HG03558 (cell line): Measurements from ENCODE around the gene COPRS.
"Not testable (repeated sequence)": the region's sequence is repeated elsewhere in the genome, so short reads cannot be mapped to it uniquely, and the experiment has no call there.

Source experiments
- ATAC-seq: cut with Tn5 transposase; IDR thresholded peaks from one replicate; pipeline ENCODE4 v1.9.1; 2021; ENCODE audit warnings: moderate number of reproducible peaks; ENCODE audit not compliant: unreplicated experiment; ENCODE audit errors: extremely low read depth

Gene COPRS

GRCh38 chr17:31815212-31815730 is 43.8 kb downstream of the COPRS start:
- no peak for ATAC-seq

DNA sequence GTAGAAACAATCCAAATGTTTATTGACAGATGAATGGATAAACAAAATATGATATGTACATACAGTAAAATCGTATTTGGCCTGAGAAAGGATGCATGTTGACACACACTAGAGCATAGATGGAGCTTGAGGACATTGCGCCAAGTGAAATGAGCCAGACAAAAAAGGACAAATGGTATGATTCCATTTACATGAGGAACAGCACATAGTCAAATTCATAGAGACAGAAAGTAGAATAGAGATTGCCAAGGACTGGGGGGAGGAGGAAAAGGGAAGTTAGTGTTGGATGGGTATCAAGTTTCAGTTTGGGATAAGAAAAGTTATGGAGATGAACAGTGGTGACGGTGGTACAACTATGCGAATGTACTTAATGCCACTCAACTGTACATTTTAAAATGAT is 47.9 kb downstream of the COPRS start:
- ATAC-seq, result no peak

- not testable (repeated sequence) for ATAC-seq
Measured at GRCh38 chr17:31809876-31810275, 49.2 kb downstream of the COPRS start.

GRCh38 chr17:31808521-31809050 is 50.5 kb downstream of the COPRS start:
- ATAC-seq, result no peak

DNA sequence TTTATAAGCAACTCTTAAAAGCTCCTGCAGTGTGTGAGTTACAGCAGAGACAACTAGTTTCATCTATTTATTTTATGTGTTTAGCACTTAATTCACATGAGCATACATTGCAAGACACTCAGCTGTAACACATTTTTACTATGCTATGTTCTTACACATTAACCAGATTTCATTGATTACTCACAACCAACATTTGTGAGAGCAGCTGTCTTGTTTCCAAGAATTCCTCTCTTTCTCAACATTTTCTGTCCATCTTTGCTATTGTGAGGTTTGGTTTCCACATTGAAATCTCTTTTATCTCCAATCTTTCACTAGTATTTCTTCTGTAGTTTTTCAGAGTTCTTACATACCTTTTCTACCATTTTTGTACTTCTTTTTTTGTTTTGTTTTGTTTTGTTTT is 51.2 kb downstream of the COPRS start:
- ATAC-seq, result no peak

DNA sequence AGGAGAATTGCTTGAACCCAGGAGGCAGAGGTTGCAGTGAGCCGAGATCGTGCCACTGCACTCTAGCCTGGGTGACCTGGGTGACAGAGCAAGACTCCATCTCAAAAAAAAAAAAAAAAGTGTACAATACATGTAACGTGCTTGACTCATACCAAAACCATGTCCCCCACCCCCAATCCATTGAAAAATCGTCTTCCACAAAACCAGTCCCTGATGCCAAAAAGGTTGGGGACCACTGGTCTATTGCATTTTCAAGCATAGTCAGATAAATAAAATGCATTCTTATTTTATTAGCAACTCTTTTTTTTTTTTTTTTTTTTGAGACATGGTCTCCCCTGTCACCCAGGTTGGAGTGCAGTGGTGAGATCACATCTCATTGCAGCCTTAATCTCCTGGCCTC is 52.1 kb downstream of the COPRS start:
- ATAC-seq, result no peak

DNA sequence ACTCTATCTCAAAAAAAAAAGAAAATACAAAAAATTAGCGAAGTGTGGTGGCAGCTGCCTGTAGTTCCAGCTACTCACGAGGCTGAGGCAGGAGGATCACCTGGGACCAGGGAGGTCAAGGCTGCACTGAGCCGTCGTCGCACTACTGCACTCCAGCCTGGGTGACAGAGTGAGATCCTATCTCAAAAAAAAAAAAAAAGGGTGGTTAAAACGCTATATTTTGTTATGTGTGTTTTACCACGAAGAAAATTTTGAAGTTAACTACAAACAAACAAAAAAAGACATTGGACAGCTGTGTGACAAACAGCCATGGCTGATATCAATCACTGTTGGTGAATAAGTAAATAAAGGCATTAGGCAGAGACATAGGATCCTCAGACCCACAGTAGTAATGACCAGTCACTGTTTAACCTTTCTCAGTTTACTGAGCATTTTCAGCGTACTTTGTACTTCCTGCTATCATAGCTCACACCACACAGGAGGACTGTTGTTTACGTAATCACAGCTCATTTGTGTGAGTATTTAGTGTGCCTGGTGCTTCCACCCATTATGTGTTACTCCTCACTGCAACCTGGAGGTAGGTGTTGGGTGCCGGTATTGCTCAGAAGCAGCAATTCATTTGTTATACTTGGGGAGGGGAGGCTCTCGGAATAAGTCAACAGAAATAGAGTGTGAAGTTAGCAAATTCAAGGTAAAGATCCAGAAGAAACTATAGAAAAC is 55.4 kb downstream of the COPRS start:
- ATAC-seq, result no peak

GRCh38 chr17:31802502-31802901 is 56.5 kb downstream of the COPRS start:
- no peak for ATAC-seq
